Spleen (tissue), 7 donors: ENCODE results near the gene ANXA10.

Source experiments
- CTCF ChIP-seq, 11 experiments: fragments of 200-600 bp in 7 of 11; fragments of 450-650 bp in 4 of 11; sonication (generic) in 4 of 11; IDR thresholded peaks in 8 of 11; conservative IDR thresholded peaks in 3 of 11; 1 replicate in 7 of 11; 2 replicates in 4 of 11; pipeline versions ENCODE4 v1.4.0 to v1.8.0; 2016 to 2021; ENCODE audit warnings: antibody characterized with exemption in 11 of 11, inconsistent platforms in 4 of 11, mild to moderate bottlenecking in 1 of 11
- POLR2A ChIP-seq, 3 donors: fragments of 450-650 bp; IDR thresholded peaks; one replicate each; pipeline ENCODE4 v1.5.1; 2017; ENCODE audit warnings: antibody characterized with exemption in 3 of 3, mild to moderate bottlenecking in 1 of 3
- donor health status: DM: no; HTN: no; CAD: no; lungs with moderate emphysema.
- donor health status: DM: no; HTN: no; CAD: no.
- donor health status: DM: no; HTN: no; CAD: no.

DNA sequence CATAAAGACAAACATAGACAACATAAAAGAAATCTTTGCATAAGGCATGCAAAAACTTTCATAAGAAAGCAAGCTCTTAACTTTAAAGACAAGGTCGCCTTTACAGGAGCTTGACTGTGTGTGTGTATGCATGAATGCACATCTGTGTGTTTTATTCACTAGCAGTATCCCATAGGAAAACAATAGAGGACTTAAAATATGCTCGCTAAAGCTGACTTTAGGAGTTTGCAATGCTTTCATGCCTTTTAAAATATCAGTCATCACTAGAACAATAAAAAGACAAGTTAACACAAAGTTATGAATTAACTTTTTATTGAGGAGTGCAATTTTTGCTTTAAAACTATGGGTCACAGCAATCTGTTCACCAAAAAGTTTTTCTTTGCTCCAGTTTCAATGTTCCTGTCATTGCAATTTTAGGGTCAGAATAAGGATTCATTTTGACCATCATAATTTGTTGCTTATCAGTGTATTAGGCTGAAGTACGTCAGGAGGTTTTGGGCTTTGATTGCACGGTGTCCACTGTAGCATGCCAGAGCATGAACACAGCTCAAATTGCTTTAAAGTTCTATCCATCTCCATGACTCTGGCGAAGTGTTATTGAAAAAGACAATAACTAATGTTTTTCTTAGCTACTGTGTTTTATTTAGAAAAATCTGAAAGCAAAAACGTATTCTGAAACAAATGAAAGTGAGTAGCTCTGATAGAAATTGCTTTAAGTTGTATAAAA, 36.9 kb downstream of the ANXA10 start:
- no peak for TF ChIP-seq CTCF (IDR thresholded peaks at IDR 0.05 in 8 of 11, conservative IDR thresholded peaks at IDR 0.05 in 3 of 11)
- no peak for TF ChIP-seq POLR2A (IDR thresholded peaks at IDR 0.05)
